Panc1 (cell line): ENCODE data around the gene PARM1. TPM values are rescaled to one million over a fixed set of nuclear protein-coding genes. Genes with fewer than 3 reads are reported as not detected.

Source experiments
- ATAC-seq: fragments of 200-7000 bp; cut with Tn5 transposase; 2 replicates; pipeline ENCODE4 v1.9.1; 2020; ENCODE audit warnings: mild to moderate bottlenecking, moderate library complexity
- BruUV-seq: library from RNA; stranded (reverse); fragments of 400-500 nt; replicated peaks from 2 replicates; lab custom pipeline; 2021; lab: Mats Ljungman, UMichigan
- CTCF ChIA-PET: fragments of 300-600 bp; sonication (Branson Sonifier 250); formaldehyde crosslinking; loops from one replicate; lab custom pipeline; 2022; ENCODE audit warnings: antibody characterized with exemption; lab: Charles Lee
- POLR2A ChIA-PET: fragments of 300-600 bp; sonication (Branson Sonifier 250); formaldehyde crosslinking; loops from one replicate; lab custom pipeline; 2022; ENCODE audit warnings: antibody characterized with exemption; lab: Charles Lee
- DNase-seq: peaks from one replicate; pipeline ENCODE4 v3.0.0-alpha.2; 2010; ENCODE audit warnings: low read depth, low spot score
- H3K27ac ChIP-seq: 2 replicates; pipeline ENCODE4 v1.5.1; 2011; ENCODE audit warnings: mild to moderate bottlenecking, low read length, inconsistent platforms
- H3K27me3 ChIP-seq: fragments of 200-500 bp; sonication (Bioruptor generic); 2 replicates; pipeline ENCODE4 v1.6.0; 2014; ENCODE audit warnings: low read length, inconsistent platforms; ENCODE audit not compliant: control insufficient read depth, insufficient read depth
- H3K36me3 ChIP-seq: fragments of 200-500 bp; sonication (Bioruptor generic); 2 replicates; pipeline ENCODE4 v1.5.1; 2014; ENCODE audit warnings: inconsistent platforms, mild to moderate bottlenecking, low read length, moderate library complexity; ENCODE audit not compliant: control insufficient read depth, insufficient read depth
- H3K4me1 ChIP-seq: 2 replicates; pipeline ENCODE4 v1.5.1; 2011; ENCODE audit warnings: inconsistent platforms, mild to moderate bottlenecking, low read length, moderate library complexity; ENCODE audit not compliant: control insufficient read depth, insufficient read depth
- H3K4me3 ChIP-seq, 2 experiments: 2 replicates each; pipeline ENCODE4 v1.5.1; 2011 to 2012; ENCODE audit warnings: low read depth in 2 of 2, low read length in 2 of 2, mild to moderate bottlenecking in 2 of 2, inconsistent platforms in 1 of 2, moderate library complexity in 1 of 2
- H3K9me3 ChIP-seq: fragments of 200-500 bp; sonication (Bioruptor generic); 2 replicates; pipeline ENCODE4 v1.5.1; 2014; ENCODE audit warnings: low read depth, mild to moderate bottlenecking, inconsistent platforms, low read length, moderate library complexity; ENCODE audit not compliant: control insufficient read depth, insufficient read depth
- POLR2AphosphoS5 ChIP-seq: IDR thresholded peaks from 2 replicates; pipeline ENCODE4 v1.6.1; 2012; ENCODE audit warnings: mild to moderate bottlenecking, low read depth, low read length, moderate library complexity
- SIN3A ChIP-seq: IDR thresholded peaks from 2 replicates; pipeline ENCODE4 v1.6.1; 2012; ENCODE audit warnings: low read depth, mild to moderate bottlenecking, low read length, moderate library complexity, borderline replicate concordance; ENCODE audit not compliant: insufficient read depth
- TCF7L2 ChIP-seq: IDR thresholded peaks from 2 replicates; pipeline ENCODE4 v1.6.1; 2011; ENCODE audit warnings: mild to moderate bottlenecking, low read depth, low read length, inconsistent platforms
- in situ Hi-C: cut with HindIII; loops from 2 replicates; pipeline ENCODE4 v1.10.0; 2016; ENCODE audit warnings: low sequenced_read_pairs, low pct_unique_long_range_greater_than_20kb
- intact Hi-C: fragments of 100-400 bp; cut with micrococcal nuclease; formaldehyde crosslinking; loops from one replicate; pipeline ENCODE4 v1.10.0; 2022; ENCODE audit not compliant: unreplicated experiment
- total RNA-seq: library from RNA; stranded (reverse); gene quantifications from one replicate; pipeline ENCODE4 v1.2.1, GENCODE V29; 2021; ENCODE audit not compliant: unreplicated experiment
- TF ChIP-seq, protein P1 (sequence below), 2 experiments: IDR thresholded peaks; 2 replicates each; pipeline ENCODE4 v1.6.1; 2011 to 2012; ENCODE audit warnings: low read depth in 2 of 2, control low read depth in 1 of 2, low read length in 1 of 2, mild to moderate bottlenecking in 1 of 2, moderate library complexity in 1 of 2; ENCODE audit not compliant: insufficient read depth in 1 of 2
- TF ChIP-seq, protein P2 (sequence below): fragments of 450-650 bp; IDR thresholded peaks from 2 replicates; pipeline ENCODE4 v1.5.1; 2017; ENCODE audit warnings: mild to moderate bottlenecking

The PARM1 gene
- total RNA-seq, 1 experiment from 2014 or later: 0.21 TPM

DNA sequence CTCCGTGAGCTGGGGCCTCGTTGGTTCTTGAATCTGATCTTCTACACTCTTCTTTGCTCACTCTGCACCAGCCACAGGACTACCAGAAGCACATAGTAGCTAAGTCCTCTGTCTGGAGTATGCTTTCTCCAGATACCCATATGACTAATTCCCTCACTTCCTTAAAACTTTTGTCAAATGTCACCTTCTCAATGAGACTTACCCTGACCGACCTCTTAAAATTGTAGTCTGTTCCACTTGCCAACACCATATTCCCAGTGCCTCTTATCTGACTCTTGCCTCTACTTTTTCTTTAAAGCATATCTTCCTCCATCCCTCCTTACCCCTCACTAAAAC lies 10.0 kb downstream of the PARM1 start:
- no peak for ATAC-seq
- no peaks in the 10 kb centered on the region for H3K36me3 ChIP-seq
- no peaks in the 10 kb centered on the region for H3K4me1 ChIP-seq
- no peak overlapping the region for H3K4me3 ChIP-seq
- H3K27ac ChIP-seq: no peak overlapping the region
- H3K27me3 ChIP-seq: no peaks in the 10 kb centered on the region; the same call in 1 of the 2 replicates
- BruUV-seq: no TSS peak
- in situ Hi-C loops (no loop called here), intact Hi-C loops (no loop called here)
- no peak for TF ChIP-seq TCF7L2
- no peak for TF ChIP-seq SIN3A
- TF ChIP-seq, protein P1, sequence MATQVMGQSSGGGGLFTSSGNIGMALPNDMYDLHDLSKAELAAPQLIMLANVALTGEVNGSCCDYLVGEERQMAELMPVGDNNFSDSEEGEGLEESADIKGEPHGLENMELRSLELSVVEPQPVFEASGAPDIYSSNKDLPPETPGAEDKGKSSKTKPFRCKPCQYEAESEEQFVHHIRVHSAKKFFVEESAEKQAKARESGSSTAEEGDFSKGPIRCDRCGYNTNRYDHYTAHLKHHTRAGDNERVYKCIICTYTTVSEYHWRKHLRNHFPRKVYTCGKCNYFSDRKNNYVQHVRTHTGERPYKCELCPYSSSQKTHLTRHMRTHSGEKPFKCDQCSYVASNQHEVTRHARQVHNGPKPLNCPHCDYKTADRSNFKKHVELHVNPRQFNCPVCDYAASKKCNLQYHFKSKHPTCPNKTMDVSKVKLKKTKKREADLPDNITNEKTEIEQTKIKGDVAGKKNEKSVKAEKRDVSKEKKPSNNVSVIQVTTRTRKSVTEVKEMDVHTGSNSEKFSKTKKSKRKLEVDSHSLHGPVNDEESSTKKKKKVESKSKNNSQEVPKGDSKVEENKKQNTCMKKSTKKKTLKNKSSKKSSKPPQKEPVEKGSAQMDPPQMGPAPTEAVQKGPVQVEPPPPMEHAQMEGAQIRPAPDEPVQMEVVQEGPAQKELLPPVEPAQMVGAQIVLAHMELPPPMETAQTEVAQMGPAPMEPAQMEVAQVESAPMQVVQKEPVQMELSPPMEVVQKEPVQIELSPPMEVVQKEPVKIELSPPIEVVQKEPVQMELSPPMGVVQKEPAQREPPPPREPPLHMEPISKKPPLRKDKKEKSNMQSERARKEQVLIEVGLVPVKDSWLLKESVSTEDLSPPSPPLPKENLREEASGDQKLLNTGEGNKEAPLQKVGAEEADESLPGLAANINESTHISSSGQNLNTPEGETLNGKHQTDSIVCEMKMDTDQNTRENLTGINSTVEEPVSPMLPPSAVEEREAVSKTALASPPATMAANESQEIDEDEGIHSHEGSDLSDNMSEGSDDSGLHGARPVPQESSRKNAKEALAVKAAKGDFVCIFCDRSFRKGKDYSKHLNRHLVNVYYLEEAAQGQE (IDR thresholded peaks at IDR 0.05; ENCODE audit: insufficient read depth in 1 of 2, low read depth in 2 of 2, low read length in 1 of 2): no peak
- TF ChIP-seq, protein P2, sequence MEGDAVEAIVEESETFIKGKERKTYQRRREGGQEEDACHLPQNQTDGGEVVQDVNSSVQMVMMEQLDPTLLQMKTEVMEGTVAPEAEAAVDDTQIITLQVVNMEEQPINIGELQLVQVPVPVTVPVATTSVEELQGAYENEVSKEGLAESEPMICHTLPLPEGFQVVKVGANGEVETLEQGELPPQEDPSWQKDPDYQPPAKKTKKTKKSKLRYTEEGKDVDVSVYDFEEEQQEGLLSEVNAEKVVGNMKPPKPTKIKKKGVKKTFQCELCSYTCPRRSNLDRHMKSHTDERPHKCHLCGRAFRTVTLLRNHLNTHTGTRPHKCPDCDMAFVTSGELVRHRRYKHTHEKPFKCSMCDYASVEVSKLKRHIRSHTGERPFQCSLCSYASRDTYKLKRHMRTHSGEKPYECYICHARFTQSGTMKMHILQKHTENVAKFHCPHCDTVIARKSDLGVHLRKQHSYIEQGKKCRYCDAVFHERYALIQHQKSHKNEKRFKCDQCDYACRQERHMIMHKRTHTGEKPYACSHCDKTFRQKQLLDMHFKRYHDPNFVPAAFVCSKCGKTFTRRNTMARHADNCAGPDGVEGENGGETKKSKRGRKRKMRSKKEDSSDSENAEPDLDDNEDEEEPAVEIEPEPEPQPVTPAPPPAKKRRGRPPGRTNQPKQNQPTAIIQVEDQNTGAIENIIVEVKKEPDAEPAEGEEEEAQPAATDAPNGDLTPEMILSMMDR: no peak
- no peak for TF ChIP-seq POLR2AphosphoS5
- ChIA-PET POLR2A (no interaction called here), CTCF (no interaction called here)
- DNase-seq: no peak
- no peaks in the 10 kb centered on the region for H3K9me3 ChIP-seq

DNA sequence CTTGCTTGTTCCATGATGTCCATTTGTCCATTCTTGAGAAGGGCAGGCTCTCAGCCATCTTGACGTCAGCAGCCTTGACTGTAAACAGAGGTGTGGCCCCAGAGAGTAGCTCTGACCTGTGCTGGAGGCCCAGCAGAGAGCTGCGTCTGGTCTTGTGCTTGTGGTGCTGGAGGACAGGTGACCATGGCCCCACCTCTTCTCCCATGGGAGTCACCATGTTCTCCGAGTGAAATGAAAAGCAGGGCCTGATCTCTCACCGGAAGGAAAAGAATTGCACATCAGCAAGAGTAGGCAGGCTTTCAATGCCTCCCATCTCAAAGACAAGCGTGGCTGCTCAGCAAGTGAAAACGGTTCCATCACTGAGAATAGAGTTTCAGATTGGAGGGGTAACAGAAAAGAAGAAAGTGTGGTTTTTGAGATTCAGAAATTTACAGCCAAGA lies 11.5 kb downstream of the PARM1 start:
- no peak overlapping the region for H3K27ac ChIP-seq
- H3K9me3 ChIP-seq: no peaks in the 10 kb centered on the region
- BruUV-seq: no TSS peak
- H3K4me1 ChIP-seq: no peaks in the 10 kb centered on the region
- CTCF ChIA-PET: no interaction called here
- POLR2A ChIA-PET: no interaction called here
- ATAC-seq: no peak
- no peaks in the 10 kb centered on the region for H3K36me3 ChIP-seq
- no peak for TF ChIP-seq TCF7L2
- TF ChIP-seq POLR2AphosphoS5: no peak
- TF ChIP-seq SIN3A: no peak
- TF ChIP-seq, protein P1 (IDR thresholded peaks at IDR 0.05; ENCODE audit: insufficient read depth in 1 of 2, low read depth in 2 of 2, low read length in 1 of 2): no peak
- TF ChIP-seq, protein P2: no peak
- no peak overlapping the region for H3K4me3 ChIP-seq
- in situ Hi-C loops (no loop called here), intact Hi-C loops (no loop called here)
- no peak for DNase-seq
- H3K27me3 ChIP-seq: no peaks in the 10 kb centered on the region
